Testis (tissue), 3 donors: Measurements from ENCODE around the gene CFLAR. TPM values are rescaled to one million over a fixed set of nuclear protein-coding genes. Genes with fewer than 3 reads are reported as not detected.

Experiments used
- DNase-seq: peaks from one replicate; pipeline ENCODE4 v3.0.0-alpha.2; 2019
- H3K27ac ChIP-seq, 2 donors: fragments of 200-600 bp; sonication (generic); one replicate each; pipeline ENCODE4 v1.5.1; 2019
- H3K27me3 ChIP-seq: fragments of 200-600 bp; sonication (generic); one replicate; pipeline ENCODE4 v1.5.1; 2019
- H3K36me3 ChIP-seq: fragments of 200-600 bp; sonication (generic); one replicate; pipeline ENCODE4 v1.5.1; 2017; ENCODE audit warnings: low read depth; ENCODE audit errors: missing control alignments
- H3K4me1 ChIP-seq: fragments of 200-600 bp; sonication (generic); one replicate; pipeline ENCODE4 v1.5.1; 2019
- H3K4me3 ChIP-seq, 2 donors: fragments of 200-600 bp; sonication (generic); one replicate each; pipeline ENCODE4 v1.5.1; 2017 to 2019
- H3K9me3 ChIP-seq: fragments of 200-600 bp; sonication (generic); one replicate; pipeline ENCODE4 v1.5.1; 2017
- POLR2A ChIP-seq: fragments of 450-650 bp; IDR thresholded peaks from one replicate; pipeline ENCODE4 v1.6.1; 2017; ENCODE audit warnings: antibody characterized with exemption, mild to moderate bottlenecking, moderate library complexity
- WGBS, 2 donors: methylation state at CpG; one replicate each; pipeline ENCODE4 v1.1.5; 2018; 5-methylcytosine and 5-hydroxymethylcytosine counted together
- intact Hi-C: fragments of 100-400 bp; cut with DNase I; formaldehyde crosslinking; loops from one replicate; pipeline ENCODE4 v1.15.1; 2023; ENCODE audit warnings: low total_unique reads
- polyA plus RNA-seq: library from polyadenylated mRNA; stranded (reverse); fragments of 350-450 nt; fragmentation: Illumina TruSeq; extraction: RNeasy Lipid Tissue Mini Kit (QIAGEN cat#74804); gene quantifications from one replicate; pipeline ENCODE4 v1.2.3, GENCODE V29; 2014; ENCODE audit warnings: low read depth, low replicate concordance; ENCODE audit not compliant: insufficient read depth
- small RNA-seq, 2 donors: library from RNA; depleted of rRNA; stranded (forward); fragments of <200 nt; gene quantifications; one replicate each; pipeline ENCODE3, GENCODE V24; 2016
- total RNA-seq, 2 donors: library from RNA; depleted of rRNA; stranded (reverse); fragments of >200 nt; gene quantifications; one replicate each; pipeline ENCODE4 v1.2.3, GENCODE V29; 2016
- TF ChIP-seq, protein P1 (sequence below), 3 experiments: fragments of 450-650 bp in 2 of 3; fragments of 200-600 bp in 1 of 3; sonication (generic) in 1 of 3; IDR thresholded peaks; one replicate each; pipeline ENCODE4 v1.5.1; 2016 to 2019; ENCODE audit warnings: antibody characterized with exemption in 3 of 3, mild to moderate bottlenecking in 2 of 3, moderate library complexity in 1 of 3

CFLAR gene
- total and polyA plus RNA-seq, 3 donors from 2014 or later, result 51.1 to 137 (median 117) TPM

DNA sequence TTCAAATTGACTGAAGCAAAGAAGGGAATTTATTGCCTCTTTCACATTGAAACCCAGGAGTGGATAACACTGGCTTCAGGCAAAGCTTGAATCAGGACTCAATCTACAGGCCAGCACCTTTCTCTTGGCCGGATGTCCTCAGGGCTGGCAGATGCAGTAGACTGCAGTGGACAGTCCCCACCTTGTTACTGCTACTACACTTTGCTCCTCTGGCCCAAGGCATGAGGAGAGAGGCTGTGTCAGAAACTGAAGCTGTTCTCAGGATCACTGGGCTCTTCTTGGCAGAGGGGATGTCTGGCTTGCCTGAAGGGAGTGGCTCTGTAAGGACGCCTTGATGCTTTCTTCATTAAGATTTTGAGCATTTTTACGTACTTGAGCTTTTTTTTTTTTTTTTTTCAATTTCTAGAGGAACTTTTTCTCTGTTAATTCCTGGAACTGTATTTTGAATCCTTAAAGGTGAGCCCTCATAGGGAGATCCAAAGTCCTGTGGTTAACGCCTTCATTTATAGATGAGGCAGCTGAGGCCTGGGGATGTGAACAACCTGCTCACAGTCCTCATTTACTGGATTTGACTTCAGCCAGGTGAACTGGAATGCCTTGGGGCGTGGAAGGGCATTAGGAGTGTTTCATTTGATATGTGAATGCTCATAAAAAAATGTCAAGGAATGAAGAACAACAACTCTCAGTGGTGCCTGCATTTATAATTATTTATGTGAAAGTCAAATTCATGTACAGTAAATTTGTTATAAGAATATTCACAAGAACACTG lies 103.5 kb downstream of the CFLAR start:
- Histone ChIP-seq H3K36me3 (no peaks in the 10 kb centered on the region), H3K4me3 (no peak overlapping the region), H3K4me1 (peaks cover 14% of the 10 kb centered on the region), H3K9me3 (no peaks in the 10 kb centered on the region), H3K27me3 (no peaks in the 10 kb centered on the region), H3K27ac (no peak overlapping the region)
- 83 to 88% methylated on average over 5 of the region's 5 CpGs for WGBS, 2 donors
- TF ChIP-seq POLR2A, result no peak
- TF ChIP-seq, protein P1, sequence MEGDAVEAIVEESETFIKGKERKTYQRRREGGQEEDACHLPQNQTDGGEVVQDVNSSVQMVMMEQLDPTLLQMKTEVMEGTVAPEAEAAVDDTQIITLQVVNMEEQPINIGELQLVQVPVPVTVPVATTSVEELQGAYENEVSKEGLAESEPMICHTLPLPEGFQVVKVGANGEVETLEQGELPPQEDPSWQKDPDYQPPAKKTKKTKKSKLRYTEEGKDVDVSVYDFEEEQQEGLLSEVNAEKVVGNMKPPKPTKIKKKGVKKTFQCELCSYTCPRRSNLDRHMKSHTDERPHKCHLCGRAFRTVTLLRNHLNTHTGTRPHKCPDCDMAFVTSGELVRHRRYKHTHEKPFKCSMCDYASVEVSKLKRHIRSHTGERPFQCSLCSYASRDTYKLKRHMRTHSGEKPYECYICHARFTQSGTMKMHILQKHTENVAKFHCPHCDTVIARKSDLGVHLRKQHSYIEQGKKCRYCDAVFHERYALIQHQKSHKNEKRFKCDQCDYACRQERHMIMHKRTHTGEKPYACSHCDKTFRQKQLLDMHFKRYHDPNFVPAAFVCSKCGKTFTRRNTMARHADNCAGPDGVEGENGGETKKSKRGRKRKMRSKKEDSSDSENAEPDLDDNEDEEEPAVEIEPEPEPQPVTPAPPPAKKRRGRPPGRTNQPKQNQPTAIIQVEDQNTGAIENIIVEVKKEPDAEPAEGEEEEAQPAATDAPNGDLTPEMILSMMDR (IDR thresholded peaks at IDR 0.05), result no peak
- DNase-seq, result no peak
- intact Hi-C loops, result no loop called here

- Histone ChIP-seq H3K9me3 (no peaks in the 10 kb centered on the region), H3K36me3 (no peaks in the 10 kb centered on the region), H3K4me3 (no peak overlapping the region), H3K4me1 (peaks cover 14% of the 10 kb centered on the region), H3K27ac (no peak overlapping the region), H3K27me3 (no peaks in the 10 kb centered on the region)
- peak; percentile 45 for DNase-seq
- WGBS, 2 donors, result 36 to 49% methylated on average over 4 of the region's 4 CpGs
- TF ChIP-seq, protein P1 (IDR thresholded peaks at IDR 0.05), result no peak
- intact Hi-C loops, result no loop called here
Observed at GRCh38 chr2:201220102-201220570, 104.2 kb downstream of the CFLAR start.

GRCh38 chr2:201223089-201224073 lies 107.4 kb downstream of the CFLAR start:
- intact Hi-C loops, result no loop called here
- Histone ChIP-seq H3K36me3 (no peaks in the 10 kb centered on the region), H3K27ac (no peak overlapping the region), H3K4me3 (no peak overlapping the region), H3K4me1 (peaks cover 14% of the 10 kb centered on the region), H3K27me3 (no peaks in the 10 kb centered on the region), H3K9me3 (no peaks in the 10 kb centered on the region)
- TF ChIP-seq, protein P1 (IDR thresholded peaks at IDR 0.05), result no peak
- TF ChIP-seq POLR2A, result no peak
- peak; percentile 34 for DNase-seq
- WGBS, 2 donors, result 45 to 52% methylated on average over 8 of the region's 8 CpGs

Small RNA genes lying within 50 kb of the gene (small RNA-seq; reads per million reads assigned to genes)
- gene AC007283.2 (0 reads per million in 2 donors), gene MTND4LP13 (0 reads per million in 2 donors), gene RNU6-1206P (0 reads per million in 2 donors), gene RNU7-45P (0 reads per million in 2 donors)

Other genes starting within 250 kb of the CFLAR start
- 10 to 100 TPM; 37.0 to 44.7 TPM for gene PPIL3, start 227.1 kb upstream of the CFLAR start, total RNA-seq
- gene PPIL3, start 227.1 kb upstream of the CFLAR start, polyA plus RNA-seq, result 50.2 TPM
- 10 to 100 TPM; 36.1 to 45.9 TPM for gene NIF3L1, start 226.8 kb upstream of the CFLAR start, total RNA-seq
- gene NIF3L1, start 226.8 kb upstream of the CFLAR start, polyA plus RNA-seq, result 36.1 TPM
- gene ORC2, start 152.5 kb upstream of the CFLAR start, total RNA-seq, result 10 to 100 TPM; 31.8 to 32.5 TPM
- 70.4 TPM for gene ORC2, start 152.5 kb upstream of the CFLAR start, polyA plus RNA-seq
- gene HYCC2, start 44.5 kb upstream of the CFLAR start, total RNA-seq, result 10 to 100 TPM; 26.8 to 27.9 TPM
- gene HYCC2, start 44.5 kb upstream of the CFLAR start, polyA plus RNA-seq, result 10.7 TPM
- gene NDUFB3, start 44.2 kb upstream of the CFLAR start, total RNA-seq, result 10 to 100 TPM; 46.8 to 56.2 TPM
- gene NDUFB3, start 44.2 kb upstream of the CFLAR start, polyA plus RNA-seq, result 129 TPM
- 10 to 100 TPM in 1 of 2 donors, 1 to 10 TPM in 1; 5.2 to 10.4 TPM for gene CASP10, start 67.0 kb downstream of the CFLAR start, total RNA-seq
- 2.4 TPM for gene CASP10, start 67.0 kb downstream of the CFLAR start, polyA plus RNA-seq
- gene CASP8, start 144.4 kb downstream of the CFLAR start, total RNA-seq, result 10 to 100 TPM in 1 of 2 donors, 1 to 10 TPM in 1; 7.4 to 12.5 TPM
- 9.1 TPM for gene CASP8, start 144.4 kb downstream of the CFLAR start, polyA plus RNA-seq
- gene FLACC1, start 241.2 kb downstream of the CFLAR start, total RNA-seq, result 10 to 100 TPM; 10.5 to 21.5 TPM
- 20.4 TPM for gene FLACC1, start 241.2 kb downstream of the CFLAR start, polyA plus RNA-seq